Mesenteric fat pad (tissue), 1 donor: ENCODE data around the gene FAM136A. TPM values are rescaled to one million over a fixed set of nuclear protein-coding genes. Genes with fewer than 3 reads are reported as not detected.
A peak's percentile ranks its signal among the peaks of the same experiment; 100 is the strongest.
"Not testable (repeated sequence)": the region's sequence is repeated elsewhere in the genome, so short reads cannot be mapped to it uniquely, and the experiment has no call there.

Experiments used
- DNase-seq: peaks from one replicate; pipeline ENCODE4 v3.0.0-alpha.2; 2020; ENCODE audit warnings: low spot score
- long read RNA-seq: library from polyadenylated mRNA; unstranded; transcript quantifications from one replicate; pipeline ENCODE4 v2.0.0, GENCODE V29; 2020
- total RNA-seq: library from RNA; stranded (reverse); fragmentation: NEBNext Ultra II Directional; extraction: Animal tissue kit (Norgen Biotek cat#: 25700); gene quantifications from one replicate; pipeline ENCODE4 v1.2.1, GENCODE V29; 2021
- donor health status: DM: yes; HTN: yes; CAD: no.

Gene FAM136A
- 25.9 TPM for total RNA-seq
- long read RNA-seq, transcript FAM136A-201 (3 exons, 1,810 nt), result major isoform, 94 of 112 reads
- long read RNA-seq, partial matches to known transcripts, result 1 of 112 reads
- long read RNA-seq, other reads (novel, unspliced or antisense), result 13 of 112 reads

DNA sequence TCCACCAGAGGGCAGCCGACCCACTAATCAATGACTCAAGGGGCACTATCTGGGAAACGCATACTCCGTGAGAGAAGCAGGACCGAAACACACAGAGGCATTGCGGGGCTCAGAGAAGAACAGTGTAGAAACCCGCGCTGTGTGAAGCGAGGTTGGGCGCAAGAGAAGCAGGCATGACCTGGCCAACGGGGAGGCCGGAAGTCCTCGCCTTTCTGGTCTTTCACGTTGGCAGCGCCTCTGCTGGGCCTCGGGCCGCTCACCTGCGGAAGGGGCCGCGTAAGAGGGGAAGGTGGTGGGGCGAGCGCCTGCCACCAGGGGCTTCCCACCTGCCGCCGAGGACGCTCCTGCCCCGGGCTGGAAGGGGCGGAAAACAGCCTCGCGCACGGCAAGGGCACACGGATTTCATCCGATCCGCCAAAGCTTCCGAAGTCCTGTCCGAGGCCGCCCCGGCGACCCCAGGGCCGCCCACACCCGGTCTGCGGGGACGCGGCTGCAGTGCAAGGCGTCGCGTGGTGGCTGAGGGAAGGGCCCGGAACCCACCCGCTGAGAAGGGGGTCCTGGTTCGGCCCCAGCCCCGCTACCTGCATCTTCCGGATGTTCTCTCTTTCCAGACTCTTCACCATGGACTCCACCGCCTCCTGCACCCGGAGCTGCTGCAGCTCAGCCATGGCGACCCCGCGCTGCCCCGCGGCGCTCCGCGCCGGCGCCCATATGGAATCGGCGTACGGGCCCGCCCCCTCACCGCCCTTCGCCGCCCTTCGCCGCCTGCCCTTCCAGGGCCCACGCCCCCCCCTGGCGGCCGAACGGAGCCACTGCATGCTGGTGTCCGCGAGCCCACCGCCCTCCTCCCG is at the start of gene FAM136A:
TSS of gene FAM136A (minus strand) at position 724 of the 851 bp plus-strand sequence. CDS start at position 668, 56 bp downstream.
- DNase-seq, result peak; percentile 98

DNA sequence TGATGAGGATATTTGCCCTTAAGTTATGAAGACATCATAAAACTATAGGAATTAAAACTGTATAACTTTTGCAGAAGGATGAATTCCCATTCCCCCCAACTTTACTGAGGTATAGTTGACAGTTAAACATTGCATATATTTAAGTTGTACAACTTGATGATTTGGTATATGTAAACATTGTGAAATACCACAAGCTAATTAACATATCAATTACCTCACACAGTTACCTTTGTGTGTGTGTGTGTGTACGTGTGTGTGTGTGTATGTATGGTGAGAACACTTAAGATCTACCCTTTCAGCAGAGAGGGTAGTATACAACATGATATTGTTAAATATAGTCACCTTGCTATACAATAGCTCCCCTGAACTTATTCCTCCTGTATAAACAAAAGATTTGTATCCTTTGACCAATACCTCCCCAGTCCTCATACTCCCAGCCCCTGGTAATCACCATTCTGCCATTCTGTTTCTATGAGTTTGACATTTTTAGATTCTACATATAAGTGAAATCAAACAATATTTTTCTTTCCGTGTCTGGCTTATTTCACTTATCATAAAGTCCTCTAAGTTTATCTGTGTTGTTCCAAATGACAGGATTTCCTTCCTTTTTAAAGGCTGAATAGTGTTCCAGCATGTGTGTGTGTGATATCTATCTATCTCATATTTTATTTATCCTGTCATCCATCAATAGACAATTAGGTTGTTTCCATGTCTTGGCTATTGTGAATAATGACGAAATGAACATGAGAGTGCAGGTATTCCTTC is 48.2 kb upstream of the FAM136A start:
- no peak for DNase-seq

- DNase-seq, result no peak
Observed at GRCh38 chr2:70347831-70348230, 46.0 kb upstream of the FAM136A start.

DNA sequence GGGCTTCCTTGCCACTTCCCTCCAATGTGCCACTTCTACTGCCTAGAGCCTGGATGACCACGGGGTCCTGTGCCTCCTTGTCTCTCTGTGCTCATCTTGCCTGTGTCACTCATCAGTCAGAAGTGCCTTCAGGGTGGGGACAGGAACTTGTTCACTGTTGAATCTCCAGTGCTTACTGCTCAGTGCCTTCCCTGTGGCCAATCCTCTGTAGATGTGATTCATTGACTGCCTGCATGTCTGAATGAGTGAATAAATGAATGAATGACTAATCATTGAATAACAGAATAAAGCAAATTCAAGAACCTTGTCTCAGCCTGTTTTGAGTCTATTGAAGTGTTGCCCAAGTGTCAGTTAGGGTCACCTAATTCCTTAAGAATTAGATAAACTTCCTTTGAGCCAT is 42.3 kb upstream of the FAM136A start:
- no peak for DNase-seq

DNA sequence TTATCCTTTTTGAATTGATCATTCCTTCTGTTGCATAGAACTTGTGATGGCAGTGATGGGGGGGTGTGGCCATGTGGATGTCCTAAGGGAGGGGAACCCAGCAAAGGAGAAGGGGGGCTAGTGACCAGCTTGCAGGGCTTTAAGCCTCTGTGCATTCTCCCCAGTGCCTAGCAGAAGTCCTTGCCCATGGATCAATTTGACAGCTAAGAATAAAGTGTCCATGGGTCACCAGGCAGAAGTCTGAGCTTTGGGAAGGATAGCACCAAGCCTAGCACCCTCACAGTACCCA is 39.6 kb upstream of the FAM136A start:
- no peak for DNase-seq

GRCh38 chr2:70340761-70341476 is 39.1 kb upstream of the FAM136A start:
- no peak for DNase-seq

GRCh38 chr2:70340075-70340474 is 38.2 kb upstream of the FAM136A start:
- DNase-seq, result no peak

DNA sequence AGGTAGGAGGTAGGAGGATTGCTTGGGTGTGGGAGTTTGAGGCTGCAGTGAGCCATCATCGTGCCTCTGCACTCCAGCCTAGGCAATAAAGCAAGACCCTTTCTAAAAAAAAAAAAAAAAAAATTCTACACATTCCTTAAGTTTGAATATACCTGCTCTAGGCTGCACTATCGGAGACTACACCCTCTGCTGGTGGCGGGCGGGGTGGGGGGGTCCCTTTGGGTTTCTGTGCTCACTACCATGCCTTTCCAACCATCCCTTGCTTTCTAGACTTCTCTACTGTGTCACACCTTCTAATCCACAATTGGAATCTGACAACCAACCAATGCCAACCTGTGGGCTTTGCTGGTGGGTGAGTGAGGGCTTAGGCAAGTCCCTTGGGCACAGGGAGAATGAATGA is 34.7 kb upstream of the FAM136A start:
- no peak for DNase-seq

GRCh38 chr2:70331012-70331411 is 29.1 kb upstream of the FAM136A start:
- no peak for DNase-seq

GRCh38 chr2:70330476-70330875 is 28.6 kb upstream of the FAM136A start:
- DNase-seq, result peak; percentile 16

- peak; percentile 59 for DNase-seq
Observed at GRCh38 chr2:70328921-70329561, 27.2 kb upstream of the FAM136A start.

- no peak for DNase-seq
Observed at GRCh38 chr2:70325875-70326274, 24.0 kb upstream of the FAM136A start.

DNA sequence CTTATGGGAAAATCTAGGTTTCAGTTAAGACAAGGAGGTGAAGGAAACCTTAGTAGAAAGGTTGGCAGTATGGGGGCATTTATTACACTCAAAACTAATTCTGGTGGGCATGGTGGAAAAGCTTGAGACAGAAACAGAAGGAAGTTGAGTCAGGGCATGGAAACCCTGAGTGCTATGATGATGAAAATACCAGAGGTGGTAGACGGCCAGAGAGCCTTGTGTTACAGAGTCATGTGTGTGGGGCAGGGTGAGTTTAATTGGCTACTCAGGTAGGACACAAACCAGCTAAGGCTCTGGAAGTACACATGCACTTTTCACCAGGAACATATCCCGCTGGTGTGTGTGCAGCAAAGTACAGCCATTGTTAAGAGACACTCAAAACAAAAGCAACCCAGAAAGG is 20.7 kb upstream of the FAM136A start:
- DNase-seq, result no peak

DNA sequence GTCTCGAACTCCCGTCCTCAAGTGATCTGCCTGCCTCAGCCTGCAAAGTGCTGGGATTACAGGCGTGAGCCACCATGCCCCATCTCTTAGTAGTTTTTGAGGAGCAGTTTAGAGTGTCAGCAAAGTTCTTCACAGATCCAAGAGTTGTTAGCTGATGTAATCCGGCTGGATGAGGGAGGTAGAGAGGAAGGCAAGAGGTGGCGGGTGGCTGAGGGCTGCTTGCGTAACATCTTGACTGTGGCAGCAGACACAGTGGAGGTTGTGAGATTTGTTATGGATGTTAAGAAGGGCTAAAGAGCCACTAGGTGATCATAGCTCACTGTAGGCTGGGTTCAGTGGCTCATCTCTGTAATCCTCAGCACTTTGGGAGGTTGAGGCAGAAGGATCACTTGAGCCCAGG is 19.5 kb upstream of the FAM136A start:
- DNase-seq, result no peak

DNA sequence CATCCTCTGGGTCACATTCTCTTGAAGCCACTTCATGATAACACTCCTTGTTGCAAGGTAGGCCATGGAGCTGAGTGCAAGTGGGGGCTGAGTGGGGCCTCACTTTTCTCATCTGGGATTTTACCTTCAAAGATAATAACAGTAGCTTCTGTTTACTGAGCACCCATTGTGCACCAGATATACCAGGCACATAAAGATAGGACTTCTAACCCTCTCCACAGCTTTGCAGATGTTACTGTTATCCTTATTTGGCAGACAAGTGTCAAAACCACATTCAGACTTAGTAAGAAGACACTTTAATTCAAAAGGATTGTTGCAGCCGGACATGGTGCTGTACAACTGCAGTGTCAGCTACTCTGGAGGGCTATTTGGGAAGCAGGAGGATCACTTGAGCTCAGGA is 12.8 kb upstream of the FAM136A start:
- no peak for DNase-seq

DNA sequence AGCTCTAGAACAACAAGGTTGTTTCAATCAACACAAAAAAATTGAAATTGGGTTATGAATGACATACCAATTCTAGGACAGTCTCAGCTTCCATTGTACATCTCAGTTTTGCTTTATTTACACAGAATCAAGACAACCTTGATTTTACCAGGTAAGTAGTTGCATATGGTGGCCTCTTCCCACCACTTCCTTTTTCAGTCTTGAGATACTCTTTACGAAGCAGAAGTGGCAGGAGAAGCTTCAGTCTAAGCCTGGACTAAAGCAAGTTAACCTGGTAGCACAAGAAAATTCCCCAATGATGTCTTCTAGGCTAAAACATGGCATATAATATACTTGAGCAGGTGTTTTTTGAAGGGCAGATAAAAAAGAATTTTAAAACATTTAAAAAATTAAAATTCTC is 10.7 kb upstream of the FAM136A start:
- DNase-seq, result no peak

DNA sequence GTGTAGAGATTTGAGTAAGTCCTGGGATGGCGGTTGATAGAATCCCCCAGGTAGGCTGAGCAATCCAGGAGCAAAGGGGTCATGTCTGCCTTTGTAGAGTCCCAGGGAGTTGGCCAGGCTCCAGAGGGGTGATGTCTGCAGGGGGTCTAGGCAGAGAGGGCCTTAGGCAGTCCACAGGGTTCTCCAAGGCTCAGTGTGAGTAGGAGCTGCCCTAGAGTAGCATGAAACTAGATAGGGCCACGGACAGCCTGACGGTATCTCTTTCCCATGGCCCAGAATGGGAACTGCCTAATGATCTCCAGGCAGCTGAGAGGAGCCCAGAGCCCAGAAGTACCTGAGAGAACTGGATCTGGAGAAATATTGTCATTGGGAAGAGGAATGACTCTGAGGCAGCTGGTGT is 9.0 kb upstream of the FAM136A start:
- DNase-seq, result peak; percentile 35

GRCh38 chr2:70305531-70305930 is 3.7 kb upstream of the FAM136A start:
- peak; percentile 37 for DNase-seq

- no peak for DNase-seq
Observed at GRCh38 chr2:70304498-70304897, 2.6 kb upstream of the FAM136A start.

- DNase-seq, result peak; percentile 3
Observed at GRCh38 chr2:70303186-70303585, 1.3 kb upstream of the FAM136A start.

DNA sequence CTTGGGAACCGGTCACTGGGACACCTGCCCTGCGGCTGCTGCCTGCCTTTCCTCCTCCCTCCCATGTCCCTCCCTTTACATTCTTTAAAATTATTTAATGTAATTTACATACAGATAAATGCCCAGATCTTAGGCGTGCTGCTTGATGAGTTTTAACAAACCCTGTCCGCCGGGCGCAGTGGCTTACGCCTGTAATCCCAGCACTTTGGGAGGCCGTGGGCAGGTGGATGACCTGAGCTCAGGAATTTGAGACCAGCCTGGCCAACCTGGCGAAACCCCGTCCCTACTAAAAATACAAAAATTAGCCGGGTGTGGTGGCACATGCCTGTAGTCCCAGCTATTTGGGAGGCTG is 304 bp upstream of the FAM136A start:
- not testable (repeated sequence) for DNase-seq
